Ovary (tissue), 9 donors: Measurements from ENCODE around the gene RD3L. TPM values are rescaled to one million over a fixed set of nuclear protein-coding genes. Genes with fewer than 3 reads are reported as not detected.

ENCODE experiments used
- DNase-seq, 5 donors: peaks; one replicate each; pipeline ENCODE4 v3.0.0-alpha.2; 2019 to 2020
- H3K27ac ChIP-seq, 2 donors: fragments of 200-600 bp; one replicate each; pipeline versions ENCODE4 v1.5.1 to v1.8.0; 2019 to 2022
- H3K27me3 ChIP-seq: fragments of 200-600 bp; one replicate; pipeline ENCODE4 v1.8.0; 2022
- H3K36me3 ChIP-seq: fragments of 200-600 bp; sonication (generic); one replicate; pipeline ENCODE4 v1.5.1; 2019
- H3K4me1 ChIP-seq: one replicate; pipeline ENCODE4 v1.8.1; 2013; ENCODE audit warnings: mild to moderate bottlenecking, moderate library complexity; ENCODE audit not compliant: insufficient read depth
- H3K4me3 ChIP-seq: fragments of 200-600 bp; sonication (generic); one replicate; pipeline ENCODE4 v1.5.1; 2017
- H3K9me3 ChIP-seq, 2 donors: fragments of 200-600 bp in 1 of 2; sonication (generic) in 1 of 2; one replicate each; pipeline versions ENCODE4 v1.5.1 to v1.8.1; 2013 to 2019; ENCODE audit warnings: mild to moderate bottlenecking in 1 of 2, moderate library complexity in 1 of 2
- EP300 ChIP-seq: sonication (generic); formaldehyde crosslinking; IDR thresholded peaks from one replicate; pipeline ENCODE4 v1.6.1; 2017; ENCODE audit warnings: antibody characterized with exemption
- POLR2A ChIP-seq: fragments of 450-650 bp; IDR thresholded peaks from one replicate; pipeline ENCODE4 v1.6.1; 2017; ENCODE audit warnings: antibody characterized with exemption, mild to moderate bottlenecking, moderate library complexity
- WGBS, 3 donors: extraction: QIAGEN DNeasy Blood & Tissue Kit in 1 of 3; methylation state at CpG; one replicate each; pipeline versions ENCODE4 v1.1.5 to v1.1.7; 2013 to 2017; 5-methylcytosine and 5-hydroxymethylcytosine counted together
- intact Hi-C, 4 donors: fragments of 100-400 bp; cut with DNase I; formaldehyde crosslinking; loops; one replicate each; pipeline versions ENCODE4 v1.11.0 to v1.15.1; 2022 to 2023
- polyA plus RNA-seq, 2 donors: library from polyadenylated mRNA; stranded (reverse); fragments of 200-250 nt in 1 of 2; fragments of 350-450 nt in 1 of 2; fragmentation: Illumina TruSeq in 1 of 2; extraction: RNeasy Lipid Tissue Mini Kit (QIAGEN cat#74804) in 1 of 2; gene quantifications; one replicate each; pipeline ENCODE4 v1.2.3, GENCODE V29; 2013 to 2014
- total RNA-seq, 7 donors: library from RNA; depleted of rRNA in 2 of 7; stranded (reverse); fragments of >200 nt in 2 of 7; fragmentation: NEBNext Ultra II Directional in 3 of 7; extraction: Animal tissue kit (Norgen Biotek cat#: 25700) in 3 of 7; gene quantifications; one replicate each; pipeline versions ENCODE4 v1.1.0 to v1.2.4, GENCODE V29; 2016 to 2023
- TF ChIP-seq, protein P1 (sequence below), 3 donors: fragments of 450-650 bp in 2 of 3; fragments of 200-600 bp in 1 of 3; IDR thresholded peaks; one replicate each; pipeline versions ENCODE4 v1.5.1 to v1.8.0; 2016 to 2022; ENCODE audit warnings: antibody characterized with exemption in 3 of 3, mild to moderate bottlenecking in 1 of 3
- donor health status: DM: no; HTN: no; CAD: no; lungs with moderate emphysema.
- donor health status: DM: no; HTN: no; CAD: no.
- donor health status: Bipolar disorder and iron deficiency.
- donor health status: DM: yes; HTN: yes; CAD: no.
- donor health status: DM: no; HTN: no; CAD: no.
- donor health status: DM: yes; HTN: yes; CAD: no.

Gene RD3L
- total and polyA plus RNA-seq, 9 donors: not detected

DNA sequence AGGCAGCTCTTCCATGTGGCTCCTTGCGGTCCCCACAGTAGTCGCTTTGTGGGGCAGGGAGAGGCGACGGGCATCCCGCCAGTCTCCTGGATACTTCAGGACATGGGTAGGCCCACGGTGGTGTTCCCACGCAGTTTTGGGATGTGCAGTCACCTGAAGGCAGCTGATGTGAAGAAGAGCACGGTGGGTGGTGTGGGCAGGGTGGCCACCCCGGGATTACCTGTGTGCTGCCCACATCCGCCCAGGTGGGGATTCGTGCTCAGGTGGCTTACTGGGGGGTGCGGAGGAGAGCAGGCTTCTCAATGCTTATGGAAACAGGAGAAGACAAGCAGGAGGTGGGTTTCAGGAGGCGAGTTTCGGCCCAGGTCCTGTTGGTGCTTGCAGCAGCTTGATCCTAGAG is 42.5 kb downstream of the RD3L start:
- TF ChIP-seq, protein P1, sequence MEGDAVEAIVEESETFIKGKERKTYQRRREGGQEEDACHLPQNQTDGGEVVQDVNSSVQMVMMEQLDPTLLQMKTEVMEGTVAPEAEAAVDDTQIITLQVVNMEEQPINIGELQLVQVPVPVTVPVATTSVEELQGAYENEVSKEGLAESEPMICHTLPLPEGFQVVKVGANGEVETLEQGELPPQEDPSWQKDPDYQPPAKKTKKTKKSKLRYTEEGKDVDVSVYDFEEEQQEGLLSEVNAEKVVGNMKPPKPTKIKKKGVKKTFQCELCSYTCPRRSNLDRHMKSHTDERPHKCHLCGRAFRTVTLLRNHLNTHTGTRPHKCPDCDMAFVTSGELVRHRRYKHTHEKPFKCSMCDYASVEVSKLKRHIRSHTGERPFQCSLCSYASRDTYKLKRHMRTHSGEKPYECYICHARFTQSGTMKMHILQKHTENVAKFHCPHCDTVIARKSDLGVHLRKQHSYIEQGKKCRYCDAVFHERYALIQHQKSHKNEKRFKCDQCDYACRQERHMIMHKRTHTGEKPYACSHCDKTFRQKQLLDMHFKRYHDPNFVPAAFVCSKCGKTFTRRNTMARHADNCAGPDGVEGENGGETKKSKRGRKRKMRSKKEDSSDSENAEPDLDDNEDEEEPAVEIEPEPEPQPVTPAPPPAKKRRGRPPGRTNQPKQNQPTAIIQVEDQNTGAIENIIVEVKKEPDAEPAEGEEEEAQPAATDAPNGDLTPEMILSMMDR (IDR thresholded peaks at IDR 0.05): no peak
- TF ChIP-seq POLR2A (no peak), EP300 (no peak)
- DNase-seq: no peak
- Histone ChIP-seq H3K27me3 (no peaks in the 10 kb centered on the region), H3K36me3 (no peaks in the 10 kb centered on the region), H3K27ac (no peak overlapping the region), H3K9me3 (no peaks in the 10 kb centered on the region), H3K4me1 (no peaks in the 10 kb centered on the region), H3K4me3 (no peak overlapping the region)
- 93 to 96% (median 94%) methylated on average over 14 of the region's 14 CpGs for WGBS, 3 donors
- intact Hi-C loops: loop anchor here in 3 of 4 donors (5.0 to 10.0 kb wide), 2 partner anchors 93 to 95 kb away; no protein-coding TSS in a partner anchor

DNA sequence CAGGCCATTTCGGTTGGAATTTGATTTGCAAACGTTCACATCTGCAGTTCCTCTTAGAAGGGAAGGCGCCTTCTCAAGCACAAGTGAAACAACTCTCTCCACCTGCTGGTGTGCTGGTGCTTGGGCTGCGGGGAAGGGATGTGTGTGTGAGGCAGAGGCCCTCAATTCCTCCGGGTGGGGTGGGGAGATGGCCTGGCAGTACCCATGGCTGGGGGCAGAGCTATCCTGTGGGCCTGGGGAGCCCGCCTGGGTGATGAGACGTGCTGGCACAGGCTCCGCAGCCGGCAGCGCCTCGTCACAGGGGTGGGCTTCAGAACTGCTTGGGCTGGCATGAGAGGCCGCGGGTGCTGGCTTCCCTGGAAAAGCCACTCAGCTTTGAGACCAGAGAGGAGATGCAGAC is 43.0 kb downstream of the RD3L start:
- WGBS, 3 donors: 79 to 80% (median 80%) methylated on average over 13 of the region's 13 CpGs
- Histone ChIP-seq H3K36me3 (no peaks in the 10 kb centered on the region), H3K27me3 (no peaks in the 10 kb centered on the region), H3K27ac (no peak overlapping the region), H3K9me3 (no peaks in the 10 kb centered on the region), H3K4me1 (no peaks in the 10 kb centered on the region), H3K4me3 (no peak overlapping the region)
- TF ChIP-seq EP300 (no peak), POLR2A (no peak)
- TF ChIP-seq, protein P1 (IDR thresholded peaks at IDR 0.05): no peak
- no peak for DNase-seq
- intact Hi-C loops: loop anchor here in 3 of 4 donors (5.0 to 10.0 kb wide), 2 partner anchors 92 to 95 kb away; no protein-coding TSS in a partner anchor

DNA sequence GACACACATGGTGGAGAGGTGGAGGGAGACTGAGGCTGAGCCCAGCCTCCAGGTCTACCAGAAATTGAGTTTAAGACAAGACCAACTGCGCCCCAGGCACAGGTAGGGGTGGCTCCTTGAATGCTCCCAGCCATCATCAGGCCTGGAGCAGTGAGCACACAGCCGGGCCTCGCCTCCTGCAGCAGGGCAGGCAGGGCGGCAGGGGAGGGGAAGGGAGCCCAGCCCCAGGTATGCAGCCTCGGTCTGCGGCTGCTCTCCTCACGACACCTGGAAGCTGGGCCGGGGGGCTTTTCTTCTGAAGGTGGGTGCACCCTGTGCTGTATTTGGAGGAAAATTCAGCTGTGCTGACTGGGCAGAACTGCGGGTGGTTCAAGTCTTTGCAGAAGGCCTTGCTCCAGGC is 43.6 kb downstream of the RD3L start:
- WGBS, 3 donors: 89 to 96% (median 92%) methylated on average over 9 of the region's 9 CpGs
- no peaks in the 10 kb centered on the region for H3K4me1 ChIP-seq
- H3K9me3 ChIP-seq: no peaks in the 10 kb centered on the region
- no peaks in the 10 kb centered on the region for H3K36me3 ChIP-seq
- H3K27me3 ChIP-seq: no peaks in the 10 kb centered on the region
- H3K4me3 ChIP-seq: no peak overlapping the region
- H3K27ac ChIP-seq: no peak overlapping the region
- intact Hi-C loops: loop anchor here in 3 of 4 donors (5.0 to 10.0 kb wide), 2 partner anchors 91 to 94 kb away; no protein-coding TSS in a partner anchor
- no peak for TF ChIP-seq POLR2A
- no peak for TF ChIP-seq EP300
- TF ChIP-seq, protein P1 (IDR thresholded peaks at IDR 0.05): no peak
- no peak for DNase-seq

DNA sequence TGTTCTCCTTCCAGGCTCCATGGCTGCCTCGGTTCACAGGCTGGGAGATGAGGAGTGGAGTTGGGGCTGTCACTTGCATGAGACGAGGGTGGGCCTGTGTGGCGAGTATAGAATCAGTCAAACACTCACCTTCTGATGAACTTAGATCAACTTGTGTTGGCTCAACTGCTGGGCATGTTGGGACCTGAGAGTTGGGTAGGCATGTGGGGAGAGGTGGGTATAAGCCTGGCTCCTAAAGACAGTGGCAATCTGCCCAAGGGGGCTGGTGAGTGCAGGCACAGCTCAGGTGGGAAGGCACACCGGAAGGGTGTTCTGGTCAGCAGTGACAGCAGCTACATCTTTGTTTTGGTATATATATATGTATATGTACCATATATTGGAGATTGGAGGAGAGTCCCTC is 44.1 kb downstream of the RD3L start:
- H3K4me1 ChIP-seq: no peaks in the 10 kb centered on the region
- WGBS, 3 donors: 94 to 100% (median 98%) methylated on average over 4 of the region's 4 CpGs
- DNase-seq: no peak
- no peaks in the 10 kb centered on the region for H3K9me3 ChIP-seq
- H3K4me3 ChIP-seq: no peak overlapping the region
- no peak overlapping the region for H3K27ac ChIP-seq
- H3K36me3 ChIP-seq: no peaks in the 10 kb centered on the region
- TF ChIP-seq EP300 (no peak), POLR2A (no peak)
- TF ChIP-seq, protein P1 (IDR thresholded peaks at IDR 0.05): no peak
- intact Hi-C loops: loop anchor here in 3 of 4 donors (5.0 to 10.0 kb wide), 2 partner anchors 91 to 93 kb away; no protein-coding TSS in a partner anchor
- H3K27me3 ChIP-seq: no peaks in the 10 kb centered on the region
